HepG2 (cell line): ENCODE data around the gene LDLRAD4. TPM values are rescaled to one million over a fixed set of nuclear protein-coding genes. Genes with fewer than 3 reads are reported as not detected.

Experiments
- CBX5 ChIP-seq: sonication (generic); formaldehyde crosslinking; IDR thresholded peaks from 2 replicates; pipeline ENCODE4 v1.4.0; 2020; ENCODE audit warnings: missing genetic modification reagents, borderline replicate concordance
- DNMT1 ChIP-seq: sonication (generic); formaldehyde crosslinking; IDR thresholded peaks from 2 replicates; pipeline ENCODE4 v1.5.1; 2020; ENCODE audit warnings: mild to moderate bottlenecking, missing genetic modification reagents
- FOSL1 ChIP-seq: sonication (generic); formaldehyde crosslinking; IDR thresholded peaks from 2 replicates; pipeline ENCODE4 v1.9.0; 2021; ENCODE audit warnings: missing genetic modification reagents, borderline replicate concordance
- HMG20A ChIP-seq: IDR thresholded peaks from 2 replicates; pipeline ENCODE4 v1.6.1; 2016; ENCODE audit warnings: borderline replicate concordance
- IRF2 ChIP-seq: IDR thresholded peaks from 2 replicates; pipeline ENCODE4 v1.6.1; 2018; ENCODE audit warnings: missing genetic modification reagents, missing compliant biosample characterization
- NFRKB ChIP-seq: fragments of 450-650 bp; IDR thresholded peaks from 2 replicates; pipeline ENCODE4 v1.6.1; 2017
- SOX6 ChIP-seq, 2 experiments: fragments of 450-650 bp in 1 of 2; sonication (generic) in 1 of 2; formaldehyde crosslinking in 1 of 2; IDR thresholded peaks; 2 replicates each; pipeline versions ENCODE4 v1.4.0 to v1.6.1; 2017 to 2020; ENCODE audit warnings: antibody characterized with exemption in 1 of 2, mild to moderate bottlenecking in 1 of 2, missing genetic modification reagents in 1 of 2
- SP5 ChIP-seq: IDR thresholded peaks from 2 replicates; pipeline ENCODE4 v1.6.1; 2016; ENCODE audit warnings: low read depth, borderline replicate concordance
- TOE1 ChIP-seq: sonication (generic); formaldehyde crosslinking; IDR thresholded peaks from 2 replicates; pipeline ENCODE4 v1.4.0; 2020; ENCODE audit warnings: mild to moderate bottlenecking, missing genetic modification reagents
- ZBTB42 ChIP-seq: sonication (generic); formaldehyde crosslinking; IDR thresholded peaks from 2 replicates; pipeline ENCODE4 v1.5.0; 2020; ENCODE audit warnings: mild to moderate bottlenecking, missing genetic modification reagents
- ZNF296 ChIP-seq: sonication (generic); formaldehyde crosslinking; conservative IDR thresholded peaks from 2 replicates; pipeline ENCODE4 v1.5.0; 2020; ENCODE audit warnings: mild to moderate bottlenecking, missing genetic modification reagents
- ZNF343 ChIP-seq: sonication (generic); formaldehyde crosslinking; IDR thresholded peaks from 2 replicates; pipeline ENCODE4 v1.4.0; 2020; ENCODE audit warnings: mild to moderate bottlenecking, missing genetic modification reagents
- ZNF530 ChIP-seq: sonication (generic); formaldehyde crosslinking; IDR thresholded peaks from 2 replicates; pipeline ENCODE4 v1.5.0; 2020; ENCODE audit warnings: low read depth, mild to moderate bottlenecking, missing genetic modification reagents
- ZNF616 ChIP-seq: sonication (generic); formaldehyde crosslinking; IDR thresholded peaks from 2 replicates; pipeline ENCODE4 v1.5.0; 2020; ENCODE audit warnings: low read depth, mild to moderate bottlenecking, missing genetic modification reagents
- ZNF761 ChIP-seq: sonication (generic); formaldehyde crosslinking; conservative IDR thresholded peaks from 2 replicates; pipeline ENCODE4 v1.4.0; 2020; ENCODE audit warnings: mild to moderate bottlenecking, missing genetic modification reagents
- polyA plus RNA-seq, 8 experiments: library from polyadenylated mRNA; depleted of rRNA in 3 of 8; stranded (reverse) in 7 of 8; unstranded in 1 of 8; fragments of >200 nt; fragmentation: Illumina TruSeq in 4 of 8; extraction: Trizol in 4 of 8; gene quantifications; 2 replicates each; pipeline versions ENCODE4 v1.2.1 to v1.2.3, GENCODE V29; 2011 to 2016; ENCODE audit warnings: low read depth in 4 of 8, missing spikeins in 1 of 8, mixed read lengths in 1 of 8; ENCODE audit not compliant: insufficient read depth in 1 of 8
- total RNA-seq, 5 experiments: library from RNA; depleted of rRNA; stranded (reverse); fragments of >200 nt; fragmentation: Illumina TruSeq; extraction: Trizol; gene quantifications; 2 replicates each; pipeline ENCODE4 v1.2.3, GENCODE V29; 2016; ENCODE audit warnings: low read depth in 1 of 5
- TF ChIP-seq, protein P1 (sequence below): sonication (generic); formaldehyde crosslinking; IDR thresholded peaks from 2 replicates; pipeline ENCODE4 v1.4.0; 2020; ENCODE audit warnings: low read depth, missing genetic modification reagents
- TF ChIP-seq, protein P2 (sequence below): IDR thresholded peaks from 2 replicates; pipeline ENCODE4 v1.6.1; 2016; ENCODE audit warnings: missing genetic modification reagents, missing compliant biosample characterization
- TF ChIP-seq, protein P3 (sequence below): sonication (generic); formaldehyde crosslinking; IDR thresholded peaks from 2 replicates; pipeline ENCODE4 v1.5.1; 2020; ENCODE audit warnings: missing genetic modification reagents, mild to moderate bottlenecking, borderline replicate concordance
- TF ChIP-seq, protein P4 (sequence below): sonication (generic); formaldehyde crosslinking; IDR thresholded peaks from 2 replicates; pipeline ENCODE4 v1.4.0; 2020; ENCODE audit warnings: mild to moderate bottlenecking, missing genetic modification reagents
- TF ChIP-seq, protein P5 (sequence below): sonication (generic); formaldehyde crosslinking; IDR thresholded peaks from 2 replicates; pipeline ENCODE4 v1.4.0; 2020; ENCODE audit warnings: missing genetic modification reagents, borderline replicate concordance

LDLRAD4 gene
- total and polyA plus RNA-seq, 2 of the 13 experiments (the other 11 are each of a cell fraction or from before 2014, with no cell fraction given) = 13.6 to 20.9 TPM

DNA sequence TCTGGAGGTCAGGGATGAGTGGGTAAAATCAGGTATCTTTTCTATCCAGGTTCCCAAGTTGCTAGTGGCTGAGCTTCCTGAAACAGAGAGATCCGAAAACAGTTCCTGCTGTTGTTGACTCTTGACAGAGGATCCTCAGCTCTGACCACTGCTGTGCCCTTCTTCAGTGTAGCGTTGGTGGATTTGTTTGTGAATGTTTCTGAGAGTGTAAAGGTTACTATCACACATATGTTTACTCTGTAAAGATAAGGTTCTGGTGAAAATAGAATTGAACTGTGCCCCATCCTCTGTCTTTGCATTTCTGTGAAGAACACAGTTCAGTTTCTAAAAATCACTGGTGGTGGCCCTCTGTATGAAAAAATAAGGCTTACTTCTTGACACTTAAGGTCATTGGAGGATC is 119.8 kb downstream of the LDLRAD4 start (continued):
- TF ChIP-seq, protein P1, sequence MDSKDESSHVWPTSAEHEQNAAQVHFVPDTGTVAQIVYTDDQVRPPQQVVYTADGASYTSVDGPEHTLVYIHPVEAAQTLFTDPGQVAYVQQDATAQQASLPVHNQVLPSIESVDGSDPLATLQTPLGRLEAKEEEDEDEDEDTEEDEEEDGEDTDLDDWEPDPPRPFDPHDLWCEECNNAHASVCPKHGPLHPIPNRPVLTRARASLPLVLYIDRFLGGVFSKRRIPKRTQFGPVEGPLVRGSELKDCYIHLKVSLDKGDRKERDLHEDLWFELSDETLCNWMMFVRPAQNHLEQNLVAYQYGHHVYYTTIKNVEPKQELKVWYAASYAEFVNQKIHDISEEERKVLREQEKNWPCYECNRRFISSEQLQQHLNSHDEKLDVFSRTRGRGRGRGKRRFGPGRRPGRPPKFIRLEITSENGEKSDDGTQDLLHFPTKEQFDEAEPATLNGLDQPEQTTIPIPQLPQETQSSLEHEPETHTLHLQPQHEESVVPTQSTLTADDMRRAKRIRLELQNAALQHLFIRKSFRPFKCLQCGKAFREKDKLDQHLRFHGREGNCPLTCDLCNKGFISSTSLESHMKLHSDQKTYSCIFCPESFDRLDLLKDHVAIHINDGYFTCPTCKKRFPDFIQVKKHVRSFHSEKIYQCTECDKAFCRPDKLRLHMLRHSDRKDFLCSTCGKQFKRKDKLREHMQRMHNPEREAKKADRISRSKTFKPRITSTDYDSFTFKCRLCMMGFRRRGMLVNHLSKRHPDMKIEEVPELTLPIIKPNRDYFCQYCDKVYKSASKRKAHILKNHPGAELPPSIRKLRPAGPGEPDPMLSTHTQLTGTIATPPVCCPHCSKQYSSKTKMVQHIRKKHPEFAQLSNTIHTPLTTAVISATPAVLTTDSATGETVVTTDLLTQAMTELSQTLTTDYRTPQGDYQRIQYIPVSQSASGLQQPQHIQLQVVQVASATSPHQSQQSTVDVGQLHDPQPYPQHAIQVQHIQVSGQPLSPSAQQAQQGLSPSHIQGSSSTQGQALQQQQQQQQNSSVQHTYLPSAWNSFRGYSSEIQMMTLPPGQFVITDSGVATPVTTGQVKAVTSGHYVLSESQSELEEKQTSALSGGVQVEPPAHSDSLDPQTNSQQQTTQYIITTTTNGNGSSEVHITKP (CRISPR knock-in tag) = no peak
- no peak for TF ChIP-seq NFRKB
- TF ChIP-seq DNMT1 (CRISPR knock-in tag) = no peak
- TF ChIP-seq ZBTB42 (CRISPR knock-in tag) = no peak
- no peak for TF ChIP-seq FOSL1
- peak; percentile 29; the same call in 1 of the 2 replicates for TF ChIP-seq HMG20A (CRISPR knock-in tag)
- no peak for TF ChIP-seq SP5
- TF ChIP-seq, protein P2, sequence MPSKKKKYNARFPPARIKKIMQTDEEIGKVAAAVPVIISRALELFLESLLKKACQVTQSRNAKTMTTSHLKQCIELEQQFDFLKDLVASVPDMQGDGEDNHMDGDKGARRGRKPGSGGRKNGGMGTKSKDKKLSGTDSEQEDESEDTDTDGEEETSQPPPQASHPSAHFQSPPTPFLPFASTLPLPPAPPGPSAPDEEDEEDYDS = 0 out of 2 replicates have a peak, but pooled peaks have one; percentile 29
- no peak for TF ChIP-seq ZNF296 (CRISPR knock-in tag)
- no peak for TF ChIP-seq TOE1 (CRISPR knock-in tag)
- TF ChIP-seq ZNF616 (CRISPR knock-in tag) = no peak
- no peak for TF ChIP-seq ZNF761 (CRISPR knock-in tag)
- TF ChIP-seq, protein P3, sequence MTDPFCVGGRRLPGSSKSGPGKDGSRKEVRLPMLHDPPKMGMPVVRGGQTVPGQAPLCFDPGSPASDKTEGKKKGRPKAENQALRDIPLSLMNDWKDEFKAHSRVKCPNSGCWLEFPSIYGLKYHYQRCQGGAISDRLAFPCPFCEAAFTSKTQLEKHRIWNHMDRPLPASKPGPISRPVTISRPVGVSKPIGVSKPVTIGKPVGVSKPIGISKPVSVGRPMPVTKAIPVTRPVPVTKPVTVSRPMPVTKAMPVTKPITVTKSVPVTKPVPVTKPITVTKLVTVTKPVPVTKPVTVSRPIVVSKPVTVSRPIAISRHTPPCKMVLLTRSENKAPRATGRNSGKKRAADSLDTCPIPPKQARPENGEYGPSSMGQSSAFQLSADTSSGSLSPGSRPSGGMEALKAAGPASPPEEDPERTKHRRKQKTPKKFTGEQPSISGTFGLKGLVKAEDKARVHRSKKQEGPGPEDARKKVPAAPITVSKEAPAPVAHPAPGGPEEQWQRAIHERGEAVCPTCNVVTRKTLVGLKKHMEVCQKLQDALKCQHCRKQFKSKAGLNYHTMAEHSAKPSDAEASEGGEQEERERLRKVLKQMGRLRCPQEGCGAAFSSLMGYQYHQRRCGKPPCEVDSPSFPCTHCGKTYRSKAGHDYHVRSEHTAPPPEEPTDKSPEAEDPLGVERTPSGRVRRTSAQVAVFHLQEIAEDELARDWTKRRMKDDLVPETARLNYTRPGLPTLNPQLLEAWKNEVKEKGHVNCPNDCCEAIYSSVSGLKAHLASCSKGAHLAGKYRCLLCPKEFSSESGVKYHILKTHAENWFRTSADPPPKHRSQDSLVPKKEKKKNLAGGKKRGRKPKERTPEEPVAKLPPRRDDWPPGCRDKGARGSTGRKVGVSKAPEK (CRISPR knock-in tag) = no peak
- TF ChIP-seq, protein P4, sequence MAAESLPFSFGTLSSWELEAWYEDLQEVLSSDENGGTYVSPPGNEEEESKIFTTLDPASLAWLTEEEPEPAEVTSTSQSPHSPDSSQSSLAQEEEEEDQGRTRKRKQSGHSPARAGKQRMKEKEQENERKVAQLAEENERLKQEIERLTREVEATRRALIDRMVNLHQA (CRISPR knock-in tag) = no peak
- TF ChIP-seq CBX5 (CRISPR knock-in tag) = no peak
- no peak for TF ChIP-seq ZNF530 (CRISPR knock-in tag)
- TF ChIP-seq ZNF343 (CRISPR knock-in tag) = no peak
- TF ChIP-seq, protein P5, sequence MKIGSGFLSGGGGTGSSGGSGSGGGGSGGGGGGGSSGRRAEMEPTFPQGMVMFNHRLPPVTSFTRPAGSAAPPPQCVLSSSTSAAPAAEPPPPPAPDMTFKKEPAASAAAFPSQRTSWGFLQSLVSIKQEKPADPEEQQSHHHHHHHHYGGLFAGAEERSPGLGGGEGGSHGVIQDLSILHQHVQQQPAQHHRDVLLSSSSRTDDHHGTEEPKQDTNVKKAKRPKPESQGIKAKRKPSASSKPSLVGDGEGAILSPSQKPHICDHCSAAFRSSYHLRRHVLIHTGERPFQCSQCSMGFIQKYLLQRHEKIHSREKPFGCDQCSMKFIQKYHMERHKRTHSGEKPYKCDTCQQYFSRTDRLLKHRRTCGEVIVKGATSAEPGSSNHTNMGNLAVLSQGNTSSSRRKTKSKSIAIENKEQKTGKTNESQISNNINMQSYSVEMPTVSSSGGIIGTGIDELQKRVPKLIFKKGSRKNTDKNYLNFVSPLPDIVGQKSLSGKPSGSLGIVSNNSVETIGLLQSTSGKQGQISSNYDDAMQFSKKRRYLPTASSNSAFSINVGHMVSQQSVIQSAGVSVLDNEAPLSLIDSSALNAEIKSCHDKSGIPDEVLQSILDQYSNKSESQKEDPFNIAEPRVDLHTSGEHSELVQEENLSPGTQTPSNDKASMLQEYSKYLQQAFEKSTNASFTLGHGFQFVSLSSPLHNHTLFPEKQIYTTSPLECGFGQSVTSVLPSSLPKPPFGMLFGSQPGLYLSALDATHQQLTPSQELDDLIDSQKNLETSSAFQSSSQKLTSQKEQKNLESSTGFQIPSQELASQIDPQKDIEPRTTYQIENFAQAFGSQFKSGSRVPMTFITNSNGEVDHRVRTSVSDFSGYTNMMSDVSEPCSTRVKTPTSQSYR (CRISPR knock-in tag) = no peak
- TF ChIP-seq SOX6 (IDR thresholded peaks at IDR 0.05) = no peak
- TF ChIP-seq SOX6 (CRISPR knock-in tag; IDR thresholded peaks at IDR 0.05) = peak; percentile 82
- TF ChIP-seq IRF2 (CRISPR knock-in tag) = peak; percentile 47; the same call in 1 of the 2 replicates
